ENCODE measurements around the gene DPH3.

DNA sequence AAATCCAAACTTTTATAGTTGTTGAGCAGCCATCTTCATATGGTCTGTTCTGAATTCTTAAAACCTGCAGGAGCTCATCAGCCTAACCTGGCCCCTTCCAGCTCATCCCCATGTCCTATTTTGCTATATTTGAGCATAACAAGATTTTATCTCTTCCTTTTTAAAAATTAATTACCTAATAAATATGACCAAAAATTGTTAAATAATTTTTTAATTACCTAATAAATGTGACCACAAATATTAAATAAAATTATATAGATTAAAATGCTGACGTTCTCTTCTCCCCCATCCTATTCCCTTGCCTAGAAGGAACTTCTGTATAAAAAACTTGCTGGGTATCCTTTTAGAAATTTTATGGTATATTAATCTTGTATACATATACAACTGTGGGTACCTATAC, 44.0 kb upstream of the DPH3 start:
- TF ChIP-seq, protein P1, sequence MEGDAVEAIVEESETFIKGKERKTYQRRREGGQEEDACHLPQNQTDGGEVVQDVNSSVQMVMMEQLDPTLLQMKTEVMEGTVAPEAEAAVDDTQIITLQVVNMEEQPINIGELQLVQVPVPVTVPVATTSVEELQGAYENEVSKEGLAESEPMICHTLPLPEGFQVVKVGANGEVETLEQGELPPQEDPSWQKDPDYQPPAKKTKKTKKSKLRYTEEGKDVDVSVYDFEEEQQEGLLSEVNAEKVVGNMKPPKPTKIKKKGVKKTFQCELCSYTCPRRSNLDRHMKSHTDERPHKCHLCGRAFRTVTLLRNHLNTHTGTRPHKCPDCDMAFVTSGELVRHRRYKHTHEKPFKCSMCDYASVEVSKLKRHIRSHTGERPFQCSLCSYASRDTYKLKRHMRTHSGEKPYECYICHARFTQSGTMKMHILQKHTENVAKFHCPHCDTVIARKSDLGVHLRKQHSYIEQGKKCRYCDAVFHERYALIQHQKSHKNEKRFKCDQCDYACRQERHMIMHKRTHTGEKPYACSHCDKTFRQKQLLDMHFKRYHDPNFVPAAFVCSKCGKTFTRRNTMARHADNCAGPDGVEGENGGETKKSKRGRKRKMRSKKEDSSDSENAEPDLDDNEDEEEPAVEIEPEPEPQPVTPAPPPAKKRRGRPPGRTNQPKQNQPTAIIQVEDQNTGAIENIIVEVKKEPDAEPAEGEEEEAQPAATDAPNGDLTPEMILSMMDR (IDR thresholded peaks at IDR 0.05) = no peak
- no peak for TF ChIP-seq EP300 (IDR thresholded peaks at IDR 0.05)
- TF ChIP-seq JUNB (IDR thresholded peaks at IDR 0.05) = no peak
- TF ChIP-seq HOXA7 (CRISPR knock-in tag; IDR thresholded peaks at IDR 0.05) = no peak
- no peak for TF ChIP-seq POLR2A (IDR thresholded peaks at IDR 0.05; ENCODE audit: low read length)
- no peak for TF ChIP-seq CBX2 (IDR thresholded peaks at IDR 0.05; ENCODE audit: borderline replicate concordance, low read depth)
- TF ChIP-seq, protein P2, sequence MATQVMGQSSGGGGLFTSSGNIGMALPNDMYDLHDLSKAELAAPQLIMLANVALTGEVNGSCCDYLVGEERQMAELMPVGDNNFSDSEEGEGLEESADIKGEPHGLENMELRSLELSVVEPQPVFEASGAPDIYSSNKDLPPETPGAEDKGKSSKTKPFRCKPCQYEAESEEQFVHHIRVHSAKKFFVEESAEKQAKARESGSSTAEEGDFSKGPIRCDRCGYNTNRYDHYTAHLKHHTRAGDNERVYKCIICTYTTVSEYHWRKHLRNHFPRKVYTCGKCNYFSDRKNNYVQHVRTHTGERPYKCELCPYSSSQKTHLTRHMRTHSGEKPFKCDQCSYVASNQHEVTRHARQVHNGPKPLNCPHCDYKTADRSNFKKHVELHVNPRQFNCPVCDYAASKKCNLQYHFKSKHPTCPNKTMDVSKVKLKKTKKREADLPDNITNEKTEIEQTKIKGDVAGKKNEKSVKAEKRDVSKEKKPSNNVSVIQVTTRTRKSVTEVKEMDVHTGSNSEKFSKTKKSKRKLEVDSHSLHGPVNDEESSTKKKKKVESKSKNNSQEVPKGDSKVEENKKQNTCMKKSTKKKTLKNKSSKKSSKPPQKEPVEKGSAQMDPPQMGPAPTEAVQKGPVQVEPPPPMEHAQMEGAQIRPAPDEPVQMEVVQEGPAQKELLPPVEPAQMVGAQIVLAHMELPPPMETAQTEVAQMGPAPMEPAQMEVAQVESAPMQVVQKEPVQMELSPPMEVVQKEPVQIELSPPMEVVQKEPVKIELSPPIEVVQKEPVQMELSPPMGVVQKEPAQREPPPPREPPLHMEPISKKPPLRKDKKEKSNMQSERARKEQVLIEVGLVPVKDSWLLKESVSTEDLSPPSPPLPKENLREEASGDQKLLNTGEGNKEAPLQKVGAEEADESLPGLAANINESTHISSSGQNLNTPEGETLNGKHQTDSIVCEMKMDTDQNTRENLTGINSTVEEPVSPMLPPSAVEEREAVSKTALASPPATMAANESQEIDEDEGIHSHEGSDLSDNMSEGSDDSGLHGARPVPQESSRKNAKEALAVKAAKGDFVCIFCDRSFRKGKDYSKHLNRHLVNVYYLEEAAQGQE (IDR thresholded peaks at IDR 0.05) = no peak
- no peak for TF ChIP-seq CEBPB (IDR thresholded peaks at IDR 0.05)
- no peak for TF ChIP-seq SMC3 (IDR thresholded peaks at IDR 0.05)
